HG03439 (cell line): ENCODE results near the gene TMEM174.
"Not testable (repeated sequence)": the region's sequence is repeated elsewhere in the genome, so short reads cannot be mapped to it uniquely, and the experiment has no call there.

ENCODE experiments used
- ATAC-seq: cut with Tn5 transposase; IDR thresholded peaks from one replicate; pipeline ENCODE4 v1.9.1; 2021; ENCODE audit warnings: mild to moderate bottlenecking, moderate library complexity; ENCODE audit not compliant: unreplicated experiment

The TMEM174 gene

DNA sequence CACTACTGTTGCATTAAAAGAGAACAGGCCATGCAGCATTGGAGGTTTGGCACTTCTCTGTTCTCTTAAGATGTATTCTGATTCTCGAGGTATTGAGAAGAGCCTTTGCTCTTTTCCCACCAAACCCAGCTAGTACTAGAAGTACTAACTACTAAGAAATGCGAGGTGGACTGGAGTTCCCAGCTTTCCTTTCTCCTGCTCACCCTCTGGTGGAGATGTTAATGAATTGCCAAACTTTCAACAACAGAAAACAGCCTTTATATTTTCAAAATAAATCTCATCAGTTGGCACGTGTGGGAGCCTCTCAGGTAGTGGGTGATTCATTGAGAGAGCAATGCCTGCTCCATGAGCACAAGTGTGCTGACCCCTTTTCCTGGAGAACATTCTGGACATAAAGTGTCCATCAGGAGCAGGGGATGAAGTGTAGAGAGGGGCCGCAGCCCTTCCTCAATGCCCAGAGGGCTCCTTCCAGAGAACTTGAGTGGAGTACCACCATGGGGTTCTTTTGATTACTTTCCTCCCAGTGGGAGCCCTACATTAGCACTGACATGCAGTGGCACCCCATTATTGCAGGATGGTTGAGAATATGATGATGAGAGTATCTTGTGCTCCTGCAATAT, 45.7 kb downstream of the TMEM174 start:
- no peak for ATAC-seq

GRCh38 chr5:73219336-73219735, 46.3 kb downstream of the TMEM174 start:
- not testable (repeated sequence) for ATAC-seq

DNA sequence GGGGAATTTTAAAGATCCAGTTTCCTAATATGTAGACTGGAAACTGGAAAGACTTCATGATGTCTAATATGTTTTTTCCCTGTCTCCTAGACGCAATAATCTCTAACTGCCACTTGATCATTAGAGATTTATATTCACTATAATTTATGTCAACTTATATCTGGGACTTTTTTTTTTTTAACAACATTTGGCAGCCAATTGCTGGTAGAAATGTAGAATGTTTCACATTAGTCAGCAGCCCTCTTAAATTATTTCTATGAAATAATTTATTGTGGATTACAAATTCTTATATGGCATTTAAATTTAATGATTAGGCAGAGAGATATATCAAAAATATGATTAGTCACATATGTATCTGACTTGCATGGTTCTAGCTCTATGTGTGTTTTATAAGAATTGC, 48.2 kb downstream of the TMEM174 start:
- no peak for ATAC-seq

GRCh38 chr5:73221726-73222125, 48.7 kb downstream of the TMEM174 start:
- no peak for ATAC-seq

DNA sequence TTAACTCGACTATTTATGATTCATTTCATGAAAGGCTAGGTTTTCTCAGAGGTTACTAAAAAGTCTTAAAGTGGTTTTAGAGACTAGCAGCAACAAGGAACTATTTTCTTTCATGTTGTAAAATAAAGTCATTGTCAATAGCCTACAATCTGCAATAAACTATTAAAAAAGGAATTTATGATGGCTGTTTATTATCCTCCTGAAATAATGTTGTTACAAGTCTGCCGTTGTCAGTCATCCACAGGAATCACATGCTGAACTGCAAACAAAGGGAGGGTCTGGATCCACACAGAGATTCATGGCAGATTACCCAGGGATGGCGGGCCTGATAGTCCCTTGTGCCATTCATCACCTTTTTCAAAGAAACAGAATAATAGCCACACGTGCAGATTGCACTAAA, 49.2 kb downstream of the TMEM174 start:
- no peak for ATAC-seq
